Measurements from ENCODE around the gene RPS10.
"Not testable (repeated sequence)": the region's sequence is repeated elsewhere in the genome, so short reads cannot be mapped to it uniquely, and the experiment has no call there.

RPS10 gene

DNA sequence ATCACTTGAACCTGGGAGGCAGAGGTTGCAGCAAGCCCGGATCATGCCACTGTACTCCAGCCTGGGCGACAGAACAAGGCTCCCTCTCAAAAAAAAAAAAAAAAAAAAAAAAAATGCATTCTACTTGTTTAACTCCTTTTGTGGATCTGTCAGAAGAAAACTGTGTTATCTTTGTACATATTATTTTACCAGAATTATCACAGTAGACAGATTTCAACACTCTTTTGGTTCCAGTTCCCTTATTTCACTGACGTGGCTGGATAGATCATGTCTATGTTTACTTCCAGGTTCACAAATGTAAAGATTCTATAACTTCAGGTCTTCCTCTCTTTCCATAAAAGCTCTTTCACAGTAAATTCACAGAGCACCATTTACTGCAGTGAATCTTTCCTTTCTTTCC, 51.8 kb downstream of the RPS10 start:
- Mint-ChIP-seq H3K36me3 (peaks cover 5% of the 10 kb centered on the region), H3K27ac (no peak overlapping the region), H3K9me3 (no peaks in the 10 kb centered on the region), H3K4me3 (no peak overlapping the region), H3K4me1 (peaks cover 11% of the 10 kb centered on the region)
- DNase-seq (ENCODE audit: low spot score in 2 of 2): no peak
- no peak for ATAC-seq

DNA sequence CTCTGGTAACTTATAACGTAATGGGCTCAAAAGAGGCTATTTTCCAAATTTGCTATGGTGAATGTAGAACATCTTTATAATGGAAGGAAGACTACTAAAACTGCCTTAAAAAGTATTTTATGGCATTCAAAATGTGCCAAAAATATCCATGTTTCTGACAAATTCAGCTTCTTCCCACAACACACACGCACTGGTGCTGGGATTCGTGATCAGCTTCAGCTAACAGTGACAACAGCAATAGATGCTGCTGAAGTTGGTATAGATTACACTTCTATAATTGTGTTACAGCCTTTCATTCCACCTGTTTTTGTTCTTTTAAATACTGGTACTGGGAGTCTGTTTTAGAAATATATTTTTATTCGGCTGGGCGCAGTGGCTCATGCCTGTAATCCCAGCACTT, 52.4 kb downstream of the RPS10 start:
- Mint-ChIP-seq H3K36me3 (peaks cover 5% of the 10 kb centered on the region), H3K9me3 (no peaks in the 10 kb centered on the region), H3K4me1 (peaks cover 6% of the 10 kb centered on the region), H3K27ac (no peak overlapping the region), H3K4me3 (no peak overlapping the region)
- DNase-seq (ENCODE audit: low spot score in 2 of 2) (no peak), ATAC-seq (no peak)

DNA sequence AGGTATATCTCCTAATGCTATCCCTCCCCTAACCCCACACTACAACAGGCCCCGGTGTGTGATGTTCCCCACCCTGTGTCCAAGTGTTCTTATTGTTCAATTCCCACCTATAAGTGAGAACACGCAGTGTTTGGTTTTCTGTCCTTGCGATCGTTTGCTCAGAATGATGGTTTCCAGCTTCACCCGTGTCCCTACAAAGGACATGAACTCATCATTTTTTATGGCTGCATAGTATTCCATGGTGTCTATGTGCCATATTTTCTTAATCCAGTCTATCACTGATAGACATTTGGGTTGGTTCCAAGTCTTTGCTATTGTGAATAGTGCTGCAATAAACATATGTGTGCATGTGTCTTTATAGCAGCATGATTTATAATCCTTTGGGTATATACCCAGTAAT, 54.0 kb downstream of the RPS10 start:
- not testable (repeated sequence) for H3K9me3 Mint-ChIP-seq; ATAC-seq; H3K4me1 Mint-ChIP-seq; H3K27ac Mint-ChIP-seq; H3K4me3 Mint-ChIP-seq; DNase-seq (ENCODE audit: low spot score in 2 of 2); H3K36me3 Mint-ChIP-seq

DNA sequence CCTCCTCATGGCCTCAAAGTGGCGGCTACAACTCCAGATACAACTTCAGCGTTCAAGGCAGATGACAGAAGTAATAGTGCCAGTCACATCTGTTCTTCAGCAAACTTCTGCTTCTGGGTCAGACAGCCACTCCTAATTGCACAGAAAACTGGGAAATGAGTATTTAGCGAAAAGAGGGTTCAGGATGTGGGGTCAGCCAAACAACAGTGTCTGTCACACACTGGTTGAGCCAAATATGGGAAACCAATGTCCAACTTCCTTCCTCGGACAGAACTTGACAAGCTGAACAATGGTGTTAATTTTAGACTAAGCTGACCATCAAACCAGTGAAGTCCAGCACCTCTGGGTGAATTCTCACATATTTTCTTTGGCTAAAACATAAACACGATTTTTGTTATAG, 55.5 kb downstream of the RPS10 start:
- Mint-ChIP-seq H3K27ac (no peak overlapping the region), H3K9me3 (no peaks in the 10 kb centered on the region), H3K4me1 (peaks cover 12% of the 10 kb centered on the region), H3K4me3 (no peak overlapping the region), H3K36me3 (no peaks in the 10 kb centered on the region)
- DNase-seq (ENCODE audit: low spot score in 2 of 2): no peak
- ATAC-seq: no peak

DNA sequence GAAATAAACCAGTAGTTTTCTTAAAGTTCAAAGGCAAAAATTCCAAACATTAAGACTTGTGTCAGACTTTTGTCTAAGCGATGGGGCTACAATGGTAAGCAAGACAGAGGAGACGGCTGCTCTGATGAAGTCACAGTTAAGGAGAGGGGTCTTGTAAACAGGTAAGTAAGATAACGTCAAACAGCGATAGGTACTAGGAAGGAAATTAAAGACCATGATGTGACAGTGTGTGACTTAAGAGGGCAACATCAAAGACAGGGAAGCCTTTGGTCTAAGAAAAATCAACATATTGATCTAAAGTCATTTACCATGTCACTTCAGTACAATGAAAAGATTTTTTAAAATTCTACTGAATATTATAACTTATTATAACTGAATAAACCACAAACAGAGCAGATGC, 56.5 kb downstream of the RPS10 start:
- ATAC-seq: no peak
- Mint-ChIP-seq H3K4me1 (peaks cover 12% of the 10 kb centered on the region), H3K27ac (no peak overlapping the region), H3K36me3 (no peaks in the 10 kb centered on the region), H3K9me3 (no peaks in the 10 kb centered on the region), H3K4me3 (no peak overlapping the region)
- DNase-seq (ENCODE audit: low spot score in 2 of 2): no peak
